SK-N-SH (cell line): ENCODE results near the gene WDR62. TPM values are rescaled to one million over a fixed set of nuclear protein-coding genes. Genes with fewer than 3 reads are reported as not detected.

Experiments
- CTCF ChIA-PET: fragments of 300-600, 350-600 bp; formaldehyde crosslinking; extraction: SDS; loops from one replicate; lab custom pipeline; 2021; lab: Yijun Ruan, JAX
- POLR2A ChIA-PET: fragments of 350-600 bp; sonication (Branson Sonifier 250); formaldehyde crosslinking; extraction: SDS; loops from one replicate; lab custom pipeline; 2020; ENCODE audit warnings: antibody characterized with exemption, inconsistent platforms; lab: Yijun Ruan, JAX
- DNase-seq: peaks from one replicate; pipeline ENCODE4 v3.0.0; 2012
- H2AFZ ChIP-seq: fragments of 200-600 bp; sonication (generic); 2 replicates; pipeline ENCODE4 v1.8.1; 2016; ENCODE audit warnings: antibody characterized with exemption, mild to moderate bottlenecking, low read depth
- H3F3A ChIP-seq: fragments of 200-600 bp; sonication (generic); replicated peaks from 2 replicates; pipeline ENCODE3; 2016; ENCODE audit warnings: antibody characterized with exemption, mild to moderate bottlenecking; ENCODE audit not compliant: insufficient read depth
- H3K27ac ChIP-seq, 2 experiments: fragments of 200-500 bp in 1 of 2; fragments of 200-600 bp in 1 of 2; sonication (Bioruptor generic) in 1 of 2; sonication (generic), shearing (Covaris generic) in 1 of 2; 2 replicates each; pipeline versions ENCODE4 v1.5.1 to v1.6.1; 2014 to 2016; ENCODE audit warnings: low read depth in 2 of 2, inconsistent platforms in 1 of 2, low read length in 1 of 2, mild to moderate bottlenecking in 1 of 2, mixed read lengths in 1 of 2
- H3K27me3 ChIP-seq: fragments of 200-600 bp; sonication (generic), shearing (Covaris generic); 2 replicates; pipeline ENCODE4 v1.6.1; 2016; ENCODE audit warnings: mixed run types; ENCODE audit not compliant: insufficient read depth
- H3K36me3 ChIP-seq, 2 experiments: fragments of 200-500 bp in 1 of 2; fragments of 200-600 bp in 1 of 2; sonication (Bioruptor generic) in 1 of 2; sonication (generic) in 1 of 2; replicated peaks in 1 of 2; 2 replicates each; pipeline versions ENCODE3 to v1.5.1; 2014 to 2016; ENCODE audit warnings: low read length in 1 of 2, mild to moderate bottlenecking in 1 of 2; ENCODE audit not compliant: insufficient read depth in 2 of 2, control insufficient read depth in 1 of 2
- H3K4me1 ChIP-seq, 2 experiments: fragments of 200-500 bp in 1 of 2; fragments of 200-600 bp in 1 of 2; sonication (Bioruptor generic) in 1 of 2; sonication (generic), shearing (Covaris generic) in 1 of 2; 2 replicates each; pipeline versions ENCODE4 v1.5.1 to v1.6.1; 2014 to 2016; ENCODE audit warnings: low read depth in 1 of 2, low read length in 1 of 2, mixed run types in 1 of 2; ENCODE audit not compliant: insufficient read depth in 2 of 2, control insufficient read depth in 1 of 2
- H3K4me2 ChIP-seq: fragments of 200-600 bp; sonication (generic), shearing (Covaris generic); 2 replicates; pipeline ENCODE4 v1.6.1; 2017; ENCODE audit warnings: mixed run types
- H3K4me3 ChIP-seq, 2 experiments: fragments of 200-500 bp in 1 of 2; fragments of 200-600 bp in 1 of 2; sonication (Bioruptor generic) in 1 of 2; sonication (generic), shearing (Covaris generic) in 1 of 2; 2 replicates each; pipeline versions ENCODE4 v1.5.1 to v1.8.1; 2014 to 2016; ENCODE audit warnings: low read depth in 2 of 2, inconsistent platforms in 1 of 2, low read length in 1 of 2, mild to moderate bottlenecking in 1 of 2, mixed read lengths in 1 of 2, moderate library complexity in 1 of 2
- H3K79me2 ChIP-seq: fragments of 200-600 bp; sonication (generic); 2 replicates; pipeline ENCODE4 v1.8.1; 2017; ENCODE audit warnings: mild to moderate bottlenecking; ENCODE audit not compliant: insufficient read depth
- H3K9ac ChIP-seq: fragments of 200-600 bp; sonication (generic); 2 replicates; pipeline ENCODE4 v1.6.1; 2017; ENCODE audit warnings: mixed run types
- H3K9me2 ChIP-seq: fragments of 200-600 bp; sonication (generic); 2 replicates; pipeline ENCODE4 v1.6.1; 2017; ENCODE audit warnings: mixed run types
- H3K9me3 ChIP-seq: fragments of 200-600 bp; sonication (generic); 2 replicates; pipeline ENCODE4 v1.6.1; 2017; ENCODE audit warnings: mixed run types, mild to moderate bottlenecking, moderate library complexity
- H4K20me1 ChIP-seq: fragments of 200-600 bp; sonication (generic); 2 replicates; pipeline ENCODE4 v1.6.1; 2017; ENCODE audit warnings: mild to moderate bottlenecking, mixed run types; ENCODE audit not compliant: insufficient read depth
- CHD2 ChIP-seq: fragments of 150-350 bp; IDR thresholded peaks from 2 replicates; pipeline ENCODE4 v1.6.1; 2018; ENCODE audit warnings: low read length; ENCODE audit not compliant: partially characterized antibody
- EP300 ChIP-seq, 2 experiments: IDR thresholded peaks; 2 replicates each; pipeline versions ENCODE4 v1.4.0 to v1.6.1; 2012; ENCODE audit warnings: borderline replicate concordance in 1 of 2, low read depth in 1 of 2, low read length in 1 of 2
- FOXM1 ChIP-seq: IDR thresholded peaks from 2 replicates; pipeline ENCODE4 v1.4.0; 2012; ENCODE audit warnings: low read depth, mild to moderate bottlenecking
- MXI1 ChIP-seq: IDR thresholded peaks from 2 replicates; pipeline ENCODE4 v1.6.1; 2012; ENCODE audit warnings: mild to moderate bottlenecking, low read depth, low read length, improper control_type of control experiment
- RCOR1 ChIP-seq: fragments of 150-350 bp; IDR thresholded peaks from 2 replicates; pipeline ENCODE4 v1.6.1; 2017; ENCODE audit warnings: antibody characterized with exemption, low read length
- RFX5 ChIP-seq: IDR thresholded peaks from 2 replicates; pipeline ENCODE4 v1.6.1; 2012; ENCODE audit warnings: mild to moderate bottlenecking, improper control_type of control experiment, low read length
- WGBS: methylation state at CpG from one replicate; pipeline ENCODE4 v1.1.6; 2017; ENCODE audit warnings: low lambda C conversion rate; 5-methylcytosine and 5-hydroxymethylcytosine counted together
- polyA plus RNA-seq, 3 experiments: library from polyadenylated mRNA; depleted of rRNA; stranded (reverse); fragments of >200 nt; gene quantifications; 2 replicates each; pipeline ENCODE4 v1.2.3, GENCODE V29; 2012
- TF ChIP-seq, protein P1 (sequence below): fragments of 200-600 bp; sonication (generic); IDR thresholded peaks from 2 replicates; pipeline ENCODE4 v1.6.1; 2017; ENCODE audit warnings: antibody characterized with exemption, mild to moderate bottlenecking, moderate library complexity
- TF ChIP-seq, protein P2 (sequence below): IDR thresholded peaks from 2 replicates; pipeline ENCODE4; 2012
- TF ChIP-seq, protein P3 (sequence below): IDR thresholded peaks from 2 replicates; pipeline ENCODE4 v1.6.1; 2012; ENCODE audit warnings: mild to moderate bottlenecking, low read depth, low read length, moderate library complexity
- TF ChIP-seq, protein P4 (sequence below): fragments of 150-350 bp; IDR thresholded peaks from 2 replicates; pipeline ENCODE4 v1.6.1; 2016; ENCODE audit warnings: mild to moderate bottlenecking, low read depth, low read length

WDR62 gene
- polyA plus RNA-seq, 1 of the 3 experiments (the other 2 are of a cell fraction): 5.3 TPM

DNA sequence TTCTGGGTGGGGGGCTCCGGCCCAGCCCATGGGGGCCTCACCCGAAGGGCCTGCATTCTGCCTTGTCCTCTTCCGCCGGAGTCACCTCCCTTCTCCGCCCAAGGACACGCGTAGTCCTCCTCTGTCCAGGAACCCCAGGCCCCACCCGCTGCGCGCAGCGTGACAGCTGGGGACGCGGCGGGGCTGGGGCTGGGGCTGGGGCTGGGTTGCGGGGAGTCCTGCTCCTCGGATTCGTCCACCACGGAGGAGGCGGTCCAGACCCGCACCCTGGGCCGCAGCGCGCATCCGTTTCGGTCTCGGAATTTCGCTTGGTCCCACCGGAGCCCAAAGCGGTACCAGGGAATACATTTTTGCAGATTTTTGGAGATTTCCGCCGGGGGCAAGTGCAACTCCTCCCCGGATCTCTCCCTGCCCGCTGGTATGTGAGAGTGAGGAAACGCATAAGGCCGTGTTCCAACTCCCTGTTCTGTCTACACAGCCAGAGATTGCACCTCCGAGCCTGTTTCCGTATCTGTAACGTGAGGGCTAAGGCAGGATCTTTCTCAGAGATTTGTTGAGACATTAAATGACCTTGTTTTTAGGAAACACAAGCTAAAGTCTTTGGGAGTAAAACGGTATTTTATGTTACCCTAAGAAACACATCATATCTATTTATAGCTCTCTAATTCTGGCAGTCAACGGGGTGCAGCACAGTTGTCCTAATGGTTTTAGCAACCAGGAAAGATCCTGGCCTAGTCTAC lies 97.8 kb downstream of the WDR62 start, which contains the start of gene COX7A1:
Gene COX7A1, minus strand, starts transcription at position 96 of the 740 bp plus-strand sequence. Its CDS starts 40 bp downstream, at position 56.
- peaks cover 12 to 28% of the 10 kb centered on the region in 2 experiments for H3K36me3 ChIP-seq
- H3K9ac ChIP-seq: no peak within 1 kb of the TSS
- H3K79me2 ChIP-seq: peaks cover 3% of the 10 kb centered on the region; the same call in 1 of the 2 replicates
- H3K9me2 ChIP-seq: no peaks in the 10 kb centered on the region
- H3K4me3 ChIP-seq: no peak within 1 kb of the TSS
- TF ChIP-seq, protein P1, sequence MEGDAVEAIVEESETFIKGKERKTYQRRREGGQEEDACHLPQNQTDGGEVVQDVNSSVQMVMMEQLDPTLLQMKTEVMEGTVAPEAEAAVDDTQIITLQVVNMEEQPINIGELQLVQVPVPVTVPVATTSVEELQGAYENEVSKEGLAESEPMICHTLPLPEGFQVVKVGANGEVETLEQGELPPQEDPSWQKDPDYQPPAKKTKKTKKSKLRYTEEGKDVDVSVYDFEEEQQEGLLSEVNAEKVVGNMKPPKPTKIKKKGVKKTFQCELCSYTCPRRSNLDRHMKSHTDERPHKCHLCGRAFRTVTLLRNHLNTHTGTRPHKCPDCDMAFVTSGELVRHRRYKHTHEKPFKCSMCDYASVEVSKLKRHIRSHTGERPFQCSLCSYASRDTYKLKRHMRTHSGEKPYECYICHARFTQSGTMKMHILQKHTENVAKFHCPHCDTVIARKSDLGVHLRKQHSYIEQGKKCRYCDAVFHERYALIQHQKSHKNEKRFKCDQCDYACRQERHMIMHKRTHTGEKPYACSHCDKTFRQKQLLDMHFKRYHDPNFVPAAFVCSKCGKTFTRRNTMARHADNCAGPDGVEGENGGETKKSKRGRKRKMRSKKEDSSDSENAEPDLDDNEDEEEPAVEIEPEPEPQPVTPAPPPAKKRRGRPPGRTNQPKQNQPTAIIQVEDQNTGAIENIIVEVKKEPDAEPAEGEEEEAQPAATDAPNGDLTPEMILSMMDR: no peak
- TF ChIP-seq EP300 (IDR thresholded peaks at IDR 0.05; ENCODE audit: borderline replicate concordance in 1 of 2, low read depth in 1 of 2, low read length in 1 of 2) (no peak), MXI1 (no peak), FOXM1 (no peak)
- TF ChIP-seq, protein P2, sequence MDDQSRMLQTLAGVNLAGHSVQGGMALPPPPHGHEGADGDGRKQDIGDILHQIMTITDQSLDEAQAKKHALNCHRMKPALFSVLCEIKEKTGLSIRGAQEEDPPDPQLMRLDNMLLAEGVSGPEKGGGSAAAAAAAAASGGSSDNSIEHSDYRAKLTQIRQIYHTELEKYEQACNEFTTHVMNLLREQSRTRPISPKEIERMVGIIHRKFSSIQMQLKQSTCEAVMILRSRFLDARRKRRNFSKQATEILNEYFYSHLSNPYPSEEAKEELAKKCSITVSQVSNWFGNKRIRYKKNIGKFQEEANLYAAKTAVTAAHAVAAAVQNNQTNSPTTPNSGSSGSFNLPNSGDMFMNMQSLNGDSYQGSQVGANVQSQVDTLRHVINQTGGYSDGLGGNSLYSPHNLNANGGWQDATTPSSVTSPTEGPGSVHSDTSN: no peak
- TF ChIP-seq, protein P3, sequence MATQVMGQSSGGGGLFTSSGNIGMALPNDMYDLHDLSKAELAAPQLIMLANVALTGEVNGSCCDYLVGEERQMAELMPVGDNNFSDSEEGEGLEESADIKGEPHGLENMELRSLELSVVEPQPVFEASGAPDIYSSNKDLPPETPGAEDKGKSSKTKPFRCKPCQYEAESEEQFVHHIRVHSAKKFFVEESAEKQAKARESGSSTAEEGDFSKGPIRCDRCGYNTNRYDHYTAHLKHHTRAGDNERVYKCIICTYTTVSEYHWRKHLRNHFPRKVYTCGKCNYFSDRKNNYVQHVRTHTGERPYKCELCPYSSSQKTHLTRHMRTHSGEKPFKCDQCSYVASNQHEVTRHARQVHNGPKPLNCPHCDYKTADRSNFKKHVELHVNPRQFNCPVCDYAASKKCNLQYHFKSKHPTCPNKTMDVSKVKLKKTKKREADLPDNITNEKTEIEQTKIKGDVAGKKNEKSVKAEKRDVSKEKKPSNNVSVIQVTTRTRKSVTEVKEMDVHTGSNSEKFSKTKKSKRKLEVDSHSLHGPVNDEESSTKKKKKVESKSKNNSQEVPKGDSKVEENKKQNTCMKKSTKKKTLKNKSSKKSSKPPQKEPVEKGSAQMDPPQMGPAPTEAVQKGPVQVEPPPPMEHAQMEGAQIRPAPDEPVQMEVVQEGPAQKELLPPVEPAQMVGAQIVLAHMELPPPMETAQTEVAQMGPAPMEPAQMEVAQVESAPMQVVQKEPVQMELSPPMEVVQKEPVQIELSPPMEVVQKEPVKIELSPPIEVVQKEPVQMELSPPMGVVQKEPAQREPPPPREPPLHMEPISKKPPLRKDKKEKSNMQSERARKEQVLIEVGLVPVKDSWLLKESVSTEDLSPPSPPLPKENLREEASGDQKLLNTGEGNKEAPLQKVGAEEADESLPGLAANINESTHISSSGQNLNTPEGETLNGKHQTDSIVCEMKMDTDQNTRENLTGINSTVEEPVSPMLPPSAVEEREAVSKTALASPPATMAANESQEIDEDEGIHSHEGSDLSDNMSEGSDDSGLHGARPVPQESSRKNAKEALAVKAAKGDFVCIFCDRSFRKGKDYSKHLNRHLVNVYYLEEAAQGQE: no peak
- H2AFZ ChIP-seq: no peak within 1 kb of the TSS
- WGBS: 95% methylated on average over 34 of the region's 40 CpGs
- no peak within 1 kb of the TSS for H3K27ac ChIP-seq
- H3F3A ChIP-seq: peaks cover 9% of the 10 kb centered on the region
- DNase-seq: no peak
- H3K4me1 ChIP-seq: no peaks in the 10 kb centered on the region
- ChIA-PET CTCF (interaction anchor here (1.4 kb wide), 1 partner anchor 25 kb away, joined by 6 read pairs; no protein-coding TSS in a partner anchor), POLR2A (no interaction called here)
- H3K27me3 ChIP-seq: no peaks in the 10 kb centered on the region
- no peak within 1 kb of the TSS for H3K4me2 ChIP-seq
- no peaks in the 10 kb centered on the region for H4K20me1 ChIP-seq
- no peaks in the 10 kb centered on the region for H3K9me3 ChIP-seq

DNA sequence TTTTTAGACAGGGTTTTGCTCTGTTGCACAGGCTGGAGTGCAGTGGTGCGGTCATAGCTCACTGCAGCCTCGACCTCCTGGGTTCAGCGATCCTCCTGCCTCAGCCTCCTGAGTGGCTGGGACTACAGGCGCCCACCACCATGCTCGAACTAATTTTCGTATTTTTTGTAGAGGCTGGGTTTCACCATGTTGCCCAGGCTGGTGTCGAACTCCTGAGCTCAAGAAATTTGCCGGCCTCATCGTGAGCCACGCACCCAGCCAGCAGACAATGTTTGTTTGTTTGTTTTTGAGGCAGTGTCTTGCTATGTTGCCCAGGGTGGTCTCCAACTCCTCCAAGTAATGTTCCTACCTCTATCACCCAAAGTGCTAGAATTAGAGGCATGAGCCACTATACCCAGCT lies 98.4 kb downstream of the WDR62 start:
- Histone ChIP-seq H3K9me3 (no peaks in the 10 kb centered on the region), H3F3A (peaks cover 9% of the 10 kb centered on the region), H3K4me3 (no peak overlapping the region), H3K9ac (no peak overlapping the region), H2AFZ (no peak overlapping the region), H3K27me3 (no peaks in the 10 kb centered on the region), H3K36me3 (peaks cover 8 to 25% of the 10 kb centered on the region in 2 experiments), H3K4me1 (no peaks in the 10 kb centered on the region), H3K79me2 (no peaks in the 10 kb centered on the region), H3K9me2 (no peaks in the 10 kb centered on the region), H3K27ac (no peak overlapping the region), H4K20me1 (no peaks in the 10 kb centered on the region), H3K4me2 (no peak overlapping the region)
- no peak for DNase-seq
- POLR2A ChIA-PET: no interaction called here
- no peak for TF ChIP-seq RFX5
- TF ChIP-seq, protein P1: no peak
- TF ChIP-seq CHD2: no peak
- TF ChIP-seq RCOR1: no peak
- TF ChIP-seq, protein P4, sequence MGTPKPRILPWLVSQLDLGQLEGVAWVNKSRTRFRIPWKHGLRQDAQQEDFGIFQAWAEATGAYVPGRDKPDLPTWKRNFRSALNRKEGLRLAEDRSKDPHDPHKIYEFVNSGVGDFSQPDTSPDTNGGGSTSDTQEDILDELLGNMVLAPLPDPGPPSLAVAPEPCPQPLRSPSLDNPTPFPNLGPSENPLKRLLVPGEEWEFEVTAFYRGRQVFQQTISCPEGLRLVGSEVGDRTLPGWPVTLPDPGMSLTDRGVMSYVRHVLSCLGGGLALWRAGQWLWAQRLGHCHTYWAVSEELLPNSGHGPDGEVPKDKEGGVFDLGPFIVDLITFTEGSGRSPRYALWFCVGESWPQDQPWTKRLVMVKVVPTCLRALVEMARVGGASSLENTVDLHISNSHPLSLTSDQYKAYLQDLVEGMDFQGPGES: no peak
- CTCF ChIA-PET: interaction anchor here (1.4 kb wide), 1 partner anchor 25 kb away, joined by 6 read pairs; no protein-coding TSS in a partner anchor
- WGBS: 99% methylated on average over 10 of the region's 10 CpGs
